ENCODE measurements around the gene CEMIP. TPM values are rescaled to one million over a fixed set of nuclear protein-coding genes. Genes with fewer than 3 reads are reported as not detected.

The CEMIP gene
- total RNA-seq, 1 donor from 2014 or later, result not detected

DNA sequence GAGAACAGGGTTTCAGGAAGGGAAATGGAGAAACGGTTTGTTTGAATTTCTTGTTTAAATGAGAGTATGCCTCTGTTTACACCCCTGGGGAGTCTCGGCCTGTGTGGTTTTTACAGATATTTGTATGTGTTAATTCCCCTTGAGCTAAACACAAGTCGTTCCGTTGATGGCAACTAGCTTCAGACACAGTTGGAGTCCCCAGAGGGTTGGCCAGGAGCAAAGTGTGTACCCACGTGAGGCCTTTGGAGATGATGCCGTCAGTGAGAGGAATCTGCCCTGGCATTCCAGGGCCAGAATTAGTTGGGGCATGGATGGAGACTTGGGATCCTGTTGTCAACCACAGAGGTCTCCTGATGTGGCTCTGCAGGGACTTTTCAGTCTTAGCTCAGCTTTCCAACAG is 44.0 kb downstream of the CEMIP start:
- Histone ChIP-seq H3K9me3 (ENCODE audit: low read depth) (no peaks in the 10 kb centered on the region), H3K27ac (no peak overlapping the region), H3K36me3 (no peaks in the 10 kb centered on the region), H3K79me2 (ENCODE audit: low read depth) (no peaks in the 10 kb centered on the region), H3K4me3 (no peak overlapping the region), H3K9ac (no peak overlapping the region), H3K4me2 (no peak overlapping the region), H3K4me1 (no peaks in the 10 kb centered on the region), H4K20me1 (ENCODE audit: low read depth) (no peaks in the 10 kb centered on the region), H2AFZ (replicated peaks) (no peak overlapping the region), H3K27me3 (no peaks in the 10 kb centered on the region), H3F3A (ENCODE audit: low read depth) (no peaks in the 10 kb centered on the region)
- TF ChIP-seq, protein P1, sequence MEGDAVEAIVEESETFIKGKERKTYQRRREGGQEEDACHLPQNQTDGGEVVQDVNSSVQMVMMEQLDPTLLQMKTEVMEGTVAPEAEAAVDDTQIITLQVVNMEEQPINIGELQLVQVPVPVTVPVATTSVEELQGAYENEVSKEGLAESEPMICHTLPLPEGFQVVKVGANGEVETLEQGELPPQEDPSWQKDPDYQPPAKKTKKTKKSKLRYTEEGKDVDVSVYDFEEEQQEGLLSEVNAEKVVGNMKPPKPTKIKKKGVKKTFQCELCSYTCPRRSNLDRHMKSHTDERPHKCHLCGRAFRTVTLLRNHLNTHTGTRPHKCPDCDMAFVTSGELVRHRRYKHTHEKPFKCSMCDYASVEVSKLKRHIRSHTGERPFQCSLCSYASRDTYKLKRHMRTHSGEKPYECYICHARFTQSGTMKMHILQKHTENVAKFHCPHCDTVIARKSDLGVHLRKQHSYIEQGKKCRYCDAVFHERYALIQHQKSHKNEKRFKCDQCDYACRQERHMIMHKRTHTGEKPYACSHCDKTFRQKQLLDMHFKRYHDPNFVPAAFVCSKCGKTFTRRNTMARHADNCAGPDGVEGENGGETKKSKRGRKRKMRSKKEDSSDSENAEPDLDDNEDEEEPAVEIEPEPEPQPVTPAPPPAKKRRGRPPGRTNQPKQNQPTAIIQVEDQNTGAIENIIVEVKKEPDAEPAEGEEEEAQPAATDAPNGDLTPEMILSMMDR (IDR thresholded peaks at IDR 0.05), result no peak
- TF ChIP-seq EZH2 (IDR thresholded peaks at IDR 0.05) (no peak), EZH2phosphoT487 (IDR thresholded peaks at IDR 0.05) (no peak)
- no peaks in the 10 kb centered on the region for H3K36me3 Mint-ChIP-seq
- no peaks in the 10 kb centered on the region for H3K9me3 Mint-ChIP-seq
- DNase-seq (ENCODE audit: low spot score), result no peak
- peaks cover 8% of the 10 kb centered on the region for H3K27me3 Mint-ChIP-seq (ENCODE audit: insufficient read depth, low read depth)
- no peak overlapping the region for H3K27ac Mint-ChIP-seq
- peaks cover 4% of the 10 kb centered on the region for H3K4me1 Mint-ChIP-seq
- no peak overlapping the region for H3K4me3 Mint-ChIP-seq

DNA sequence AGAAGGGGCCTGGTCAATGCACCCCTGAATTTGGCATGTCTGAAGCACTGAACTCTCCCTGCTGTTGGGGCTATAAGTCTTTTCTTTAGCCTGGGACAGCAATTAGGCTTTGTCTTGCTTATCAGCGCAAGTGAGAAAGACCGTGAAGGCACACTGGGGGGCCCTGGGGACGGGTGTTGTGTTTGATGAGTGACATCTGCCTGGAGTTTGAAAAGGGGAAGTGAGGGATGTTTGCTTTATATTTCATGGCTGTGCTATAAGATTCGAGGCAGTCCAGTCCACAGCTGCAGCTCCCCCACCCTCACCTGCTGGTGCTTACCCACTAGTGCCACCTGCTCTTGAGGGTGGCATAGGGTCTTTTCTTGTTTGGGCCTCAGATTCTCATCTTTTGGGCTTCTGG is 44.8 kb downstream of the CEMIP start:
- no peak for DNase-seq (ENCODE audit: low spot score)
- H3K4me2 ChIP-seq, result no peak overlapping the region
- no peaks in the 10 kb centered on the region for H3K9me3 Mint-ChIP-seq
- no peaks in the 10 kb centered on the region for H3K9me3 ChIP-seq (ENCODE audit: low read depth)
- no peaks in the 10 kb centered on the region for H3F3A ChIP-seq (ENCODE audit: low read depth)
- H3K4me1 ChIP-seq, result no peaks in the 10 kb centered on the region
- no peaks in the 10 kb centered on the region for H3K27me3 ChIP-seq
- H3K4me3 Mint-ChIP-seq, result no peak overlapping the region
- no peaks in the 10 kb centered on the region for H3K36me3 ChIP-seq
- H3K36me3 Mint-ChIP-seq, result no peaks in the 10 kb centered on the region
- H2AFZ ChIP-seq (replicated peaks), result no peak overlapping the region
- no peak overlapping the region for H3K4me3 ChIP-seq
- no peak overlapping the region for H3K9ac ChIP-seq
- no peak for TF ChIP-seq EZH2phosphoT487 (IDR thresholded peaks at IDR 0.05)
- no peak for TF ChIP-seq EZH2 (IDR thresholded peaks at IDR 0.05)
- TF ChIP-seq, protein P1 (IDR thresholded peaks at IDR 0.05), result no peak
- no peaks in the 10 kb centered on the region for H3K79me2 ChIP-seq (ENCODE audit: low read depth)
- peaks cover 5% of the 10 kb centered on the region for H3K27me3 Mint-ChIP-seq (ENCODE audit: insufficient read depth, low read depth)
- H3K27ac Mint-ChIP-seq, result no peak overlapping the region
- H3K4me1 Mint-ChIP-seq, result peaks cover 4% of the 10 kb centered on the region
- no peaks in the 10 kb centered on the region for H4K20me1 ChIP-seq (ENCODE audit: low read depth)
- no peak overlapping the region for H3K27ac ChIP-seq

DNA sequence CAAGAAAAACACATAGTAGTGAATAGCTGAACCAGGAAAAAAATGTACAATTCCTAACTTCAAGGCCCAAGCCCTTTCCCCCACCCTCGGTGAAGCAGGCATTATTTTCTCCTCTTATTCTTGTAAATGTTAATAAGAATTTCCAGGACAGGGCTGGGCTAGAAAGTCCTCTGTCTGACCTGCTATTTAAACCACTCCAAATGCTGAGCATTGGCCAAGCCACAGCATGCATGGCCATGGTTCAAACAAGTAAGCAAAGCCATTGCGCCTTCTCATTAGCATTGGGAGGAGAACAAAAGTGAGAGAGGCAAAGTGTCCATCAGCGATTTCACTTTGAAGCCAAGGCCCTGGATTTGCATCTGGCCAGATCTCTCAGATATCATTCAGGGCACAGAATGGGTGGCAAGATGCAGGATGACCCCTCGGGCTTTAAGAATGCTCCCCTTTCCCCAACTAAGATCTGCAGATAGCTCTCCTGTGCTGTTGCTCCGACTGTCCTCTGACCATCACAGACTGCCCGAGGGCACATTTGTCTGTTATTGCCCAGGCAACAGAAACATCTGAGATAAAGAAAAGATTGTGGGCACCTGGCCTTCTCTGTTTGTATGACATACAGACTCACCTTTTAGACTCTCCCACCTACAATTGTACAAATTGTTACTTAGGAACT is 46.3 kb downstream of the CEMIP start:
- H4K20me1 ChIP-seq (ENCODE audit: low read depth), result no peaks in the 10 kb centered on the region
- H3K27me3 Mint-ChIP-seq (ENCODE audit: insufficient read depth, low read depth), result peaks cover 5% of the 10 kb centered on the region
- H3K9me3 Mint-ChIP-seq, result no peaks in the 10 kb centered on the region

More for the DNA sequence above, 46.3 kb downstream of the CEMIP start:
- no peak for DNase-seq (ENCODE audit: low spot score)
- H3K27me3 ChIP-seq, result no peaks in the 10 kb centered on the region
- Mint-ChIP-seq H3K4me3 (no peak overlapping the region), H3K27ac (no peak overlapping the region), H3K4me1 (peaks cover 4% of the 10 kb centered on the region), H3K36me3 (no peaks in the 10 kb centered on the region)
- H3K79me2 ChIP-seq (ENCODE audit: low read depth), result no peaks in the 10 kb centered on the region
- TF ChIP-seq EZH2 (IDR thresholded peaks at IDR 0.05) (no peak), EZH2phosphoT487 (IDR thresholded peaks at IDR 0.05) (no peak)
- TF ChIP-seq, protein P1 (IDR thresholded peaks at IDR 0.05), result no peak
- H3F3A ChIP-seq (ENCODE audit: low read depth), result no peaks in the 10 kb centered on the region
- no peaks in the 10 kb centered on the region for H3K9me3 ChIP-seq (ENCODE audit: low read depth)
- H3K4me1 ChIP-seq, result no peaks in the 10 kb centered on the region
- H3K36me3 ChIP-seq, result no peaks in the 10 kb centered on the region
- no peak overlapping the region for H3K4me2 ChIP-seq
- H3K9ac ChIP-seq, result no peak overlapping the region
- H3K27ac ChIP-seq, result no peak overlapping the region
- no peak overlapping the region for H2AFZ ChIP-seq (replicated peaks)
- H3K4me3 ChIP-seq, result no peak overlapping the region

Data from neural progenitor cell (in vitro differentiated cells).